ENCODE results near the gene IL34. TPM values are rescaled to one million over a fixed set of nuclear protein-coding genes. Genes with fewer than 3 reads are reported as not detected.

IL34 gene
- total RNA-seq, 1 experiment from 2014 or later, result 4.4 TPM

GRCh38 chr16:70659546-70659945, 13.2 kb downstream of the IL34 start:
- Histone ChIP-seq H4K20me1 (ENCODE audit: control insufficient read depth, insufficient read depth, insufficient read length) (no peaks in the 10 kb centered on the region), H2AK5ac (ENCODE audit: insufficient read length, low read length) (no peak overlapping the region), H3K79me1 (ENCODE audit: insufficient read depth, low read depth, low read length, poor library complexity, severe bottlenecking) (no peaks in the 10 kb centered on the region), H3K14ac (ENCODE audit: insufficient read depth, low read length) (no peak overlapping the region), H2BK5ac (ENCODE audit: insufficient read length, low read length) (no peak overlapping the region), H4K91ac (ENCODE audit: insufficient read length, low read depth, low read length) (no peak overlapping the region), H3K27ac (ENCODE audit: insufficient read length, low read depth, low read length) (no peak overlapping the region), H4K5ac (ENCODE audit: insufficient read length, low read depth, low read length) (no peak overlapping the region), H3K9ac (ENCODE audit: extremely low read depth, insufficient read length, low read length) (no peak overlapping the region), H3T11ph (ENCODE audit: low read length) (no peak overlapping the region), H3K4me1 (ENCODE audit: insufficient read depth, low read length) (peaks cover 3% of the 10 kb centered on the region; the same call in 1 of the 2 replicates), H3K79me2 (ENCODE audit: insufficient read depth, low read length) (no peaks in the 10 kb centered on the region), H3K9me3 (ENCODE audit: control insufficient read depth, low read depth, low read length) (no peaks in the 10 kb centered on the region), H2BK15ac (ENCODE audit: low read depth, low read length) (no peak overlapping the region), H2BK120ac (ENCODE audit: low read depth, low read length, poor library complexity, severe bottlenecking) (no peak overlapping the region), H3K23ac (ENCODE audit: insufficient read length, low read depth, low read length) (no peak overlapping the region), H3K23me2 (ENCODE audit: insufficient read length, low read depth, low read length, poor library complexity, severe bottlenecking) (no peaks in the 10 kb centered on the region), H2AFZ (ENCODE audit: low read length) (no peak overlapping the region), H3K4ac (ENCODE audit: low read depth, low read length) (no peak overlapping the region), H2BK20ac (ENCODE audit: low read depth, low read length, poor library complexity, severe bottlenecking) (no peak overlapping the region), H4K8ac (replicated peaks; ENCODE audit: insufficient read length, low read depth, low read length) (no peak overlapping the region), H3K4me2 (ENCODE audit: insufficient read depth, insufficient read length, low read length) (no peak overlapping the region), H2BK12ac (ENCODE audit: insufficient read length, low read depth, low read length) (no peak overlapping the region), H3K18ac (ENCODE audit: insufficient read length, low read depth, low read length) (no peak overlapping the region), H3K27me3 (ENCODE audit: insufficient read depth, low read length) (no peaks in the 10 kb centered on the region), H3K56ac (ENCODE audit: insufficient read length, low read depth, low read length) (no peak overlapping the region)
- WGBS (ENCODE audit: extremely low coverage, insufficient read length, low lambda C conversion rate), result no CpG with 5 or more reads among the region's 12 CpGs
- Mint-ChIP-seq H3K27me3 (ENCODE audit: low read depth) (no peaks in the 10 kb centered on the region; the same call in 1 of the 2 replicates), H3K4me1 (peaks cover 8 to 19% of the 10 kb centered on the region in 2 experiments), H3K36me3 (ENCODE audit: insufficient read depth in 1 of 3, low read depth in 3 of 3) (peaks cover 2 to 5% (median 3%) of the 10 kb centered on the region in 3 experiments; a peak in 3 of 7 replicates), H3K9me3 (no peaks in the 10 kb centered on the region), H3K4me3 (no peak overlapping the region), H3K27ac (no peak overlapping the region)
- TF ChIP-seq CTCF (conservative IDR thresholded peaks at IDR 0.05), result no peak
- peak; percentile 31 for DNase-seq

All from H9 (cell line).